GM23338 (cell line): ENCODE data around the gene TCERG1L. TPM values are rescaled to one million over a fixed set of nuclear protein-coding genes. Genes with fewer than 3 reads are reported as not detected.

ENCODE experiments used
- ATAC-seq: fragments of 200-7000 bp; cut with Tn5 transposase; 3 replicates; pipeline ENCODE4 v1.9.1; 2020
- DNase-seq: peaks from one replicate; pipeline ENCODE4 v3.0.0-alpha.2; 2015; ENCODE audit warnings: low spot score
- H2AFZ ChIP-seq: fragments of 200-600 bp; sonication (generic); 2 replicates; pipeline ENCODE4 v1.8.0; 2016; ENCODE audit warnings: antibody characterized with exemption, mild to moderate bottlenecking, moderate library complexity
- H3F3A ChIP-seq: fragments of 200-600 bp; sonication (generic); replicated peaks from 2 replicates; pipeline ENCODE4 v1.8.0; 2017; ENCODE audit warnings: antibody characterized with exemption, mixed run types, low read depth
- H3K27ac ChIP-seq: fragments of 200-600 bp; sonication (generic); 2 replicates; pipeline ENCODE4 v1.6.1; 2016; ENCODE audit warnings: low read depth
- H3K27me3 ChIP-seq: fragments of 200-600 bp; sonication (generic); 2 replicates; pipeline ENCODE4 v1.8.0; 2016; ENCODE audit warnings: mild to moderate bottlenecking, mixed run types, moderate library complexity; ENCODE audit not compliant: insufficient read depth
- H3K36me3 ChIP-seq: fragments of 200-600 bp; sonication (generic); 2 replicates; pipeline ENCODE4 v1.8.0; 2016; ENCODE audit warnings: mild to moderate bottlenecking; ENCODE audit not compliant: insufficient read depth
- H3K4me1 ChIP-seq: fragments of 200-600 bp; sonication (generic); 2 replicates; pipeline ENCODE4 v1.8.0; 2016; ENCODE audit warnings: mild to moderate bottlenecking, moderate library complexity; ENCODE audit not compliant: insufficient read depth
- H3K4me2 ChIP-seq: fragments of 200-600 bp; sonication (generic); 2 replicates; pipeline ENCODE4 v1.7.1; 2017; ENCODE audit warnings: mixed run types
- H3K4me3 ChIP-seq: fragments of 200-600 bp; sonication (generic); 2 replicates; pipeline ENCODE4 v1.6.1; 2016; ENCODE audit warnings: mixed run types
- H3K79me2 ChIP-seq: fragments of 200-600 bp; sonication (generic); replicated peaks from 2 replicates; pipeline ENCODE4 v1.8.0; 2017; ENCODE audit warnings: mild to moderate bottlenecking; ENCODE audit not compliant: insufficient read depth
- H3K9me2 ChIP-seq: fragments of 200-600 bp; sonication (generic); 2 replicates; pipeline ENCODE4 v1.8.0; 2017; ENCODE audit not compliant: insufficient read depth
- H4K20me1 ChIP-seq: fragments of 200-600 bp; sonication (generic); replicated peaks from 2 replicates; pipeline ENCODE4 v1.8.0; 2017; ENCODE audit warnings: mild to moderate bottlenecking; ENCODE audit not compliant: insufficient read depth
- H3K27ac Mint-ChIP-seq: 2 replicates; pipeline ENCODE4 v1.8.0; 2020; ENCODE audit warnings: inconsistent platforms, mild to moderate bottlenecking, moderate library complexity, mixed read lengths
- H3K27me3 Mint-ChIP-seq: 3 replicates; pipeline ENCODE4 v1.8.0; 2022; ENCODE audit warnings: low read depth, mild to moderate bottlenecking, moderate library complexity, mixed read lengths, inconsistent platforms; ENCODE audit not compliant: insufficient read depth, poor library complexity
- H3K36me3 Mint-ChIP-seq: 3 replicates; pipeline ENCODE4 v1.8.0; 2021; ENCODE audit warnings: low read depth, mild to moderate bottlenecking, inconsistent platforms, moderate library complexity, mixed read lengths
- H3K4me1 Mint-ChIP-seq: 3 replicates; pipeline ENCODE4 v1.8.0; 2020; ENCODE audit warnings: mild to moderate bottlenecking, inconsistent platforms, mixed read lengths
- H3K4me3 Mint-ChIP-seq: 3 replicates; pipeline ENCODE4 v1.8.0; 2021; ENCODE audit warnings: moderate library complexity, mild to moderate bottlenecking, inconsistent platforms, mixed read lengths
- H3K9me3 Mint-ChIP-seq: 3 replicates; pipeline ENCODE4 v1.8.0; 2020; ENCODE audit warnings: moderate library complexity, mild to moderate bottlenecking, inconsistent platforms, mixed read lengths
- CREB1 ChIP-seq: fragments of 250-450 bp; sonication (Bioruptor Pico); IDR thresholded peaks from 2 replicates; pipeline ENCODE4 v1.5.0; 2020; ENCODE audit warnings: low read depth, mild to moderate bottlenecking, moderate library complexity
- CTCF ChIP-seq, 2 experiments: fragments of 200-600 bp in 1 of 2; sonication (generic) in 1 of 2; conservative IDR thresholded peaks; 2 replicates each; pipeline versions ENCODE4 v1.5.1 to v1.6.1; 2016 to 2017; ENCODE audit warnings: antibody characterized with exemption in 2 of 2, low read depth in 2 of 2, mild to moderate bottlenecking in 2 of 2, moderate library complexity in 1 of 2
- ETS1 ChIP-seq: IDR thresholded peaks from 2 replicates; pipeline ENCODE4 v1.6.1; 2016; ENCODE audit warnings: antibody characterized with exemption
- EZH2 ChIP-seq: fragments of 200-600 bp; sonication (generic); IDR thresholded peaks from one replicate; pipeline ENCODE4 v1.8.0; 2017; ENCODE audit warnings: antibody characterized with exemption, mild to moderate bottlenecking, low read depth; ENCODE audit not compliant: unreplicated experiment
- EZH2phosphoT487 ChIP-seq: fragments of 200-600 bp; sonication (generic); IDR thresholded peaks from one replicate; pipeline ENCODE4 v1.8.1; 2018; ENCODE audit warnings: antibody characterized with exemption; ENCODE audit not compliant: unreplicated experiment
- JUNB ChIP-seq: IDR thresholded peaks from one replicate; pipeline ENCODE4 v1.6.1; 2016; ENCODE audit warnings: antibody characterized with exemption; ENCODE audit not compliant: unreplicated experiment
- NANOG ChIP-seq: IDR thresholded peaks from 2 replicates; pipeline ENCODE4 v1.6.1; 2016; ENCODE audit warnings: antibody characterized with exemption, borderline replicate concordance
- POLR2AphosphoS5 ChIP-seq: IDR thresholded peaks from 2 replicates; pipeline ENCODE4 v1.6.1; 2016; ENCODE audit warnings: antibody characterized with exemption, low read depth
- REST ChIP-seq: IDR thresholded peaks from one replicate; pipeline ENCODE4 v1.6.1; 2018; ENCODE audit warnings: antibody characterized with exemption; ENCODE audit not compliant: unreplicated experiment
- STAT1 ChIP-seq: IDR thresholded peaks from one replicate; pipeline ENCODE4 v1.6.1; 2016; ENCODE audit warnings: antibody characterized with exemption; ENCODE audit not compliant: unreplicated experiment
- ZNF114 ChIP-seq: fragments of 250-450 bp; sonication (Bioruptor Pico); IDR thresholded peaks from 2 replicates; pipeline ENCODE4 v1.5.0; 2020; ENCODE audit warnings: mild to moderate bottlenecking, moderate library complexity
- ZNF331 ChIP-seq: fragments of 250-450 bp; sonication (Bioruptor Pico); IDR thresholded peaks from 2 replicates; pipeline ENCODE4 v1.5.0; 2020; ENCODE audit warnings: low read depth, mild to moderate bottlenecking, moderate library complexity
- ZNF462 ChIP-seq: fragments of 250-450 bp; sonication (Bioruptor Pico); IDR thresholded peaks from 2 replicates; pipeline ENCODE4 v1.5.0; 2020; ENCODE audit warnings: mild to moderate bottlenecking, moderate library complexity
- polyA plus RNA-seq: library from polyadenylated mRNA; unstranded; fragments of >200 nt; fragmentation: Nextera tagmentation; extraction: Ambion mirVana; gene quantifications from 2 replicates; pipeline ENCODE4 v1.2.1, GENCODE V29; 2016
- total RNA-seq: library from RNA; depleted of rRNA; stranded (reverse); fragments of >200 nt; shearing (Covaris generic); gene quantifications from 2 replicates; pipeline ENCODE4 v1.2.3, GENCODE V29; 2014

Gene TCERG1L
- total and polyA plus RNA-seq, 2 experiments from 2014 or later: 3.9 to 5.5 TPM

GRCh38 chr10:131238669-131239280, 72.7 kb downstream of the TCERG1L start:
- H2AFZ ChIP-seq: no peak overlapping the region
- H3K79me2 ChIP-seq: no peaks in the 10 kb centered on the region
- H3K4me3 ChIP-seq: no peak overlapping the region
- no peaks in the 10 kb centered on the region for H3K36me3 ChIP-seq
- H3K36me3 Mint-ChIP-seq: peaks cover 34% of the 10 kb centered on the region
- no peaks in the 10 kb centered on the region for H3K4me1 ChIP-seq
- H3K27me3 Mint-ChIP-seq: peaks cover 8% of the 10 kb centered on the region
- no peaks in the 10 kb centered on the region; the same call in 2 of the 3 replicates for H3K4me1 Mint-ChIP-seq
- no peak overlapping the region for H3K27ac Mint-ChIP-seq
- ATAC-seq (no peak), DNase-seq (no peak)
- no peak overlapping the region for H3K27ac ChIP-seq
- no peak overlapping the region for H3K4me3 Mint-ChIP-seq
- H3K27me3 ChIP-seq: no peaks in the 10 kb centered on the region
- no peaks in the 10 kb centered on the region for H3K9me2 ChIP-seq
- H3F3A ChIP-seq: no peaks in the 10 kb centered on the region
- TF ChIP-seq STAT1 (no peak), JUNB (no peak), EZH2 (no peak), CREB1 (CRISPR knock-in tag) (no peak), ZNF462 (no peak), ZNF114 (CRISPR knock-in tag) (no peak), REST (no peak), ZNF331 (no peak), ETS1 (no peak), NANOG (no peak), POLR2AphosphoS5 (no peak), EZH2phosphoT487 (no peak), CTCF (conservative IDR thresholded peaks at IDR 0.05; ENCODE audit: low read depth in 2 of 2) (no peak)
- H3K9me3 Mint-ChIP-seq: peaks cover 95% of the 10 kb centered on the region
- H3K4me2 ChIP-seq: no peak overlapping the region
- H4K20me1 ChIP-seq: no peaks in the 10 kb centered on the region
